Cardiac septum (tissue), 1 donor: ENCODE measurements around the gene COX20. TPM values are rescaled to one million over a fixed set of nuclear protein-coding genes. Genes with fewer than 3 reads are reported as not detected.
"Not testable (repeated sequence)": the region's sequence is repeated elsewhere in the genome, so short reads cannot be mapped to it uniquely, and the experiment has no call there.

Experiments used
- DNase-seq: peaks from one replicate; pipeline ENCODE4 v3.0.0-alpha.2; 2020; ENCODE audit warnings: low spot score
- intact Hi-C: fragments of 100-400 bp; cut with DNase I; formaldehyde crosslinking; loops from one replicate; pipeline ENCODE4 v1.14.0; 2022
- long read RNA-seq: library from polyadenylated mRNA; unstranded; transcript quantifications from one replicate; pipeline ENCODE4 v2.0.0, GENCODE V29; 2021
- total RNA-seq: library from RNA; stranded (reverse); fragmentation: NEBNext Ultra II Directional; extraction: Animal tissue kit (Norgen Biotek cat#: 25700); gene quantifications from one replicate; pipeline ENCODE4 v1.2.1, GENCODE V29; 2021
- donor health status: DM: no; HTN: no; CAD: no.

The COX20 gene, protein sequence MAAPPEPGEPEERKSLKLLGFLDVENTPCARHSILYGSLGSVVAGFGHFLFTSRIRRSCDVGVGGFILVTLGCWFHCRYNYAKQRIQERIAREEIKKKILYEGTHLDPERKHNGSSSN
- total RNA-seq: 83.7 TPM
- long read RNA-seq, transcript COX20-203 (4 exons, 2,631 nt): minor isoform, 92 of 220 reads
- long read RNA-seq, transcript COX20-202 (3 exons, 1,005 nt): major isoform, 108 of 220 reads
- long read RNA-seq, partial matches to known transcripts: 0 of 220 reads
- long read RNA-seq, other reads (novel, unspliced or antisense): 17 of 220 reads

- intact Hi-C loops: loop anchor here (1.0 to 10.0 kb wide), 4 partner anchors 28 to 371 kb away; partner anchors contain the start of gene CATSPERE
- peak; percentile 94 for DNase-seq
Measured at GRCh38 chr1:244835276-244836134, at the start of gene COX20. Gene COX20, plus strand, starts transcription at chr1:244835658. Its CDS starts 57 bp downstream, at chr1:244835715.

DNA sequence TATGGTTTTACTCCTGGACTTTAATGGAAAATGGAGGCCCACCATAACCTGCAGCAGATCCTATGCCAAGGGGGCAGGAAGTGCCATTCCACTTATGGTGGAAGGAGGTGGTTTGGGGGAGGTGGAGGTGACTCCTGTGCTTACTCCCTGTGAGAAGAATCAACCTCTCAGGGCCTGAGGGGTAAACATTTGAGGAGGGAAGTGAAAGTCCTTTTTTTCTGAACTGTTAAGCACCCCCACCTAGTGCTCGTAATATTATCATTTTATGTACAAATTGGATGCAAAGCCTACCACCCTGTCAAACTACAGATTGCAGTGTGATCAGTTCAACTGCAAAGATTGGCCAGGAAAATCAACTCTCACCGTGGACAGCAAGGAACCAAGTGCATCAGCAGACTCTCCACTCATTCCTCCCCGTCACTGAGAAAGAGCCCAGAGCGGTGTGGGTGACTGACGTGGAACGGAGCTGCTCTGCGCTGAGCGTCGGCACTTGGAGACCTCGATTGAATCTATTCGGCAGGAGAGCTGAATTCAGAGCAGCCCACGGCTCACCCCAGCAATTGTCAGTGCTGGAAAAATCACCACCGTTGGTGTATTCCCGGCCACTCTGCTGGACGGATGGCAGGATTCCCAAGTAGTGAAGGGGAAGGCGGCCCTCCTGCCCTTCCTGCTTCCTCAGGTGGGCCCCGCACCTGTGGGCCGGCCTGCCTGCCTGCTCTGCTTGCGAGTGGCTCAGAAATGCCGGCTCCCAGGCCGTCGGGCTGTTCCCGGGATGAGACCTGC is 46.8 kb upstream of the COX20 start:
- intact Hi-C loops: no loop called here
- no peak for DNase-seq

DNA sequence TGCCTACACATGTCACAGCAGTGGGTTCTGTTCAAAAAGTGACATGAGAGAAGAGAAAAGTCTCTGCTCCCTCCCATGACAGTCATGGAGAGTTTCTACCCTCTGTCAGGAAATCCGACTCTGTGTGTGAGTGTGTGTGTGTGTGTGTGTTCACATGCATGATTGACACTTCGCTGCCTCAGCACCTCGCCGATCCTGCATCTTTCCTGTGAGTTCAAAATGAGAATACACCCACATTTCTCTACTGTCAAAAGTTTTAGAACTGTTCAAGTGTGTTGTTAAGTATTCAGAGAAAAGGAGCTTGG is 46.2 kb upstream of the COX20 start:
- intact Hi-C loops: no loop called here
- no peak for DNase-seq

- DNase-seq: no peak
- intact Hi-C loops: no loop called here
Measured at GRCh38 chr1:244789731-244790130, 45.7 kb upstream of the COX20 start.

DNA sequence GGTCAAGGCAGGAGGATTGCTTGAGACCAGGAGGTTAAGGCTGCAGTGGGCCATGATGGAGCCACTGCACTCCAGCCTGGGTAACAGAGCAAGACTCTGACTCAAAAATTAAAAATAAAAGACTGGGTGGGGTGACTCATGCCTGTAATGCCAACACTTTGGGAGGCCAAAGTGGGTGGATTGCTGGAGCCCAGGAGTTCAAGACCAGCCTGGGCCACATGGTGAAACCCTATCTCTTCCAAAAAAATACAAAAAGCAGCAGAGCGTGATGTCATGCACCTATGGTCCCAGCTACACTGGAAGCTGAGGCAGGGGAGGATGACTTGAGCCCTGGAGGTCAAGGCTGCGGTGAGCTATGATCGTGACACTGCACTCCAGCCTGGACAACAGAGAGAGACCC is 44.4 kb upstream of the COX20 start:
- intact Hi-C loops: no loop called here
- DNase-seq: no peak

GRCh38 chr1:244792188-244792850 is 43.1 kb upstream of the COX20 start:
- intact Hi-C loops: no loop called here
- DNase-seq: peak; percentile 44

DNA sequence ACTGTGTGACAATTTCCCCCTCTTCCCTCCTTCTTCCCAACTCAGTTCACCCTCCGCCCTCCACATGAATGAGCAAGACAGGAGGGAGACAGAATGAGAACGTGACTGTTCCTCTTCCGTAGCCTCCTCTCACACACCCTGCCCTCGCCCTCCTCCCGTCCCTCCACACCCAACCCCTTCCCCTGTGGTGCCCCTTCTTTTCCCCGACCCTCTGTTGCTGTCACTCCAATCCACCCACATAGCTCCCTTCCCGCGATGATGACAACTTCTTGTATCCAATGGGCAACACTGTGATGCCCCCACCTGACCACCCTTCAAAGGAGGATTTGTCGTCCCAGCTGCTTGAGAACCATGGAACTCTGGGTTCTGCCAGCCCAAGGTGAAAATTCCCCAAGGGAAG is 41.4 kb upstream of the COX20 start:
- intact Hi-C loops: no loop called here
- DNase-seq: no peak

GRCh38 chr1:244794516-244794915 is 40.9 kb upstream of the COX20 start:
- DNase-seq, intact Hi-C loops: not testable (repeated sequence)

- DNase-seq: no peak
- intact Hi-C loops: loop anchor here (1.0 kb wide), 1 partner anchor 194 kb away; no protein-coding TSS in a partner anchor
Measured at GRCh38 chr1:244796719-244797406, 38.6 kb upstream of the COX20 start.

GRCh38 chr1:244800821-244801220 is 34.6 kb upstream of the COX20 start:
- DNase-seq: no peak
- intact Hi-C loops: loop anchor here (1.0 kb wide), 1 partner anchor 241 kb away; no protein-coding TSS in a partner anchor

DNA sequence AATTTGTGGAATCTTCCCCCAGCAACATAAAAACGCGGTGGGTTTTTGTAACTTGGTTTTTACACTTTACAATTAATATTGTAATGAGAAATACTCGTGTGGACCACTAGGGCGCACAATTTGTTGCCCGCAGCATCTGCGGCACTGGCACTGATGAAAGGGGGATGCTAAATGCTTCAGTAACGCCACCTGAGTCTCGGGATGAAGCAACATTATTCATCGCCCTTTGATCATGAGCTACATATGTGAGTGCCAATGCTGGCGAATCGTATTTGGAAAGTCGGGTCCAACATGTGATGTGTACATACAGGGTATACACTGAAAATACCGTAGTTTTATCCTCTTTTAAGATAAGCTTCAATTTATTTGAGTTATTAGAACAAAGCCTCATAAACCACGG is 34.2 kb upstream of the COX20 start:
- intact Hi-C loops: loop anchor here (1.0 kb wide), 1 partner anchor 241 kb away; no protein-coding TSS in a partner anchor
- no peak for DNase-seq

- intact Hi-C loops: no loop called here
Measured at GRCh38 chr1:244802041-244802440, 33.4 kb upstream of the COX20 start.

GRCh38 chr1:244802556-244803239 is 32.8 kb upstream of the COX20 start:
- DNase-seq: no peak
- intact Hi-C loops: no loop called here

More at GRCh38 chr1:244802041-244802440, 33.4 kb upstream of the COX20 start:
- no peak for DNase-seq

DNA sequence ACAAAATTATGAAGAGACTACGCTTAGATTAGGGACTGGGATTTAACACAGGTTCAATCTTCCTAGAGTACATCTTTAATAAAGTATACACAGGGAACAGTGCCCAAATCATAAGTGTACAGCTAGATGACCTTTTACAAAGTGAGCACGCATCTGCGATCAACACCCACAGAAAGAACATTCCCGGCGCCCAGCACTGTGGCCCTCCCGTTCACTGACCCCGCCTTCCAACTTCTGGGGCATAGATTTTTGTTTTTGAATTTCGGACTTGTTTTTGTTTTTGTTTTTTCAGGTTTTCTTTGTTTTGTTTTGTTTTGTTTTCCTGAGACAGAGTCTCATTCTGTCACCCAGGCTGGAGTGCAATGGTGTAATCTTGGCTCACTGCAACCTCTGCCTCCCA is 30.6 kb upstream of the COX20 start:
- DNase-seq: peak; percentile 7

DNA sequence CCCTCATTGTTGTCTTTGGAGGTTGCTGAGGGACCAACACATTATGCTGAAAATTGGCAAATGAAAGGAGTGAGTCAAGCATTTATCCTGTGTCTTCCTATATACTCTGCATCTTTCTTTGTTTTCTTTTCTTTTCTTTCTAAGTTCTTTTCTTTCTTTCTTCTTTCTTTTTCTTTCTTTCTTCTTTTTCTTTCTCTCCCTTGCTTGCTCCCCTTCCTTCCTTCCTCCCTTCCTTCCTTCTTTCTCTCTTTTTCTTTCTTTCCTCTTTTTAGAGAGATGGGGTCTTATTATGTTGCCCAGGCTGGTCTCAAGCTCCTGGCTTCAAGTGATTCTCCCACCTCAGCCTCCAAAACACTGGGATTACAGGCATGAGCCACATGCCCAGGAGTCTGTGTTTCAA is 28.3 kb upstream of the COX20 start:
- intact Hi-C loops: no loop called here
- no peak for DNase-seq

More for the DNA sequence above, 30.6 kb upstream of the COX20 start:
- intact Hi-C loops: no loop called here

DNA sequence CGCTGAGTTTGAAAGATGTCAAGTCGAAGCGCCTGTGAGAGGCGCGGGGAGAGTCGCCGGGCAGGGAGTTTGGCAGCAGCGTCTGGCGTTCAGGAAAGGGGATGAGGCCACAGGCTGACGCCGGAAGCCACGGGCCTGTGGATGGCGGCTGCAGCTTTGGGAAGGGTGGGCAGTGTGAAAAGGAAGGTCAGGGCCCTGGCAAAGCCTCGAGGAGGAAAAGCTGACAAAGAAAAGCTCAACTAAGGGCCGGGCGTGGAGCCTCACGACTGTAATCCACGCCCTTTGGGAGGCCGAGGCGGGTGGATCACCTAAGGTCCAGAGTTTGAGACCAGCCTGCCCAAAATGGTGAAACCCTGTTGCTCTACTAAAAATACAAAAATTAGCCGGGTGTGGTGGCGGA is 25.2 kb upstream of the COX20 start:
- intact Hi-C loops: no loop called here
- DNase-seq: no peak

- intact Hi-C loops: no loop called here
Measured at GRCh38 chr1:244813327-244813726, 22.1 kb upstream of the COX20 start.

DNA sequence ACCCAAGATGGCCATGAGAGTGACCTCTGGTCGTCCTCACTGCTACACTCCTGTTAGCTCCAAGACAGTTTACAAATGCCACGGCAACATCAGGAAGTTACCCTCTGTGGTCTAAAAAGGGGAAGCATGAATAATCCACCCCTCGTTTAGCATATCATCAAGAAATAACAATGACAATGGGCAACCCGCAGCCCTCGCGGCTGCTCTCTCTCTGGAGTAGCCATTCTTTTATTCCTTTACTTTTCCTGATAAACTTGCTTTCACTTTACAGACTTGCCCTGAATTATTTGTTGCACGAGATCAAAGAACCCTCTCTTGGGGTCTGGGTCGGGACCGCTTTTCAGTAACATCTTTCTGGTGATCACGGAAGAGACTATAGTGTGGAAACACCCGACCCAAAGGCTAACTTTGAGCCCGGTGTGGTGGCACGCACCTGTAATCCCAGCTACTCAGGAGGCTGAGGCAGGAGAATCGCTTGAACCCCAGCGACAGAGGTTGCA is 19.8 kb upstream of the COX20 start:
- no peak for DNase-seq
- intact Hi-C loops: no loop called here

More at GRCh38 chr1:244813327-244813726, 22.1 kb upstream of the COX20 start:
- no peak for DNase-seq
